Thoracic aorta (tissue), 2 donors: Measurements from ENCODE around the gene ASTL. TPM values are rescaled to one million over a fixed set of nuclear protein-coding genes. Genes with fewer than 3 reads are reported as not detected.

ENCODE experiments used
- ATAC-seq: fragments of 150-250 bp; one replicate; pipeline ENCODE4 v1.8.0; 2017; ENCODE audit warnings: low read depth; ENCODE audit not compliant: insufficient number of reproducible peaks, low FRiP score
- DNase-seq: peaks from one replicate; pipeline ENCODE4 v3.0.0-alpha.2; 2020; ENCODE audit warnings: low spot score
- H3K27ac ChIP-seq, 2 donors: fragments of 200-600 bp; sonication (generic); 1 replicate in 1 of 2; 2 replicates in 1 of 2; pipeline ENCODE4 v1.5.1; 2016; ENCODE audit warnings: mild to moderate bottlenecking in 2 of 2, moderate library complexity in 2 of 2
- H3K27me3 ChIP-seq: fragments of 200-600 bp; sonication (generic); replicated peaks from 2 replicates; pipeline ENCODE4 v1.6.0; 2016; ENCODE audit warnings: mild to moderate bottlenecking; ENCODE audit not compliant: insufficient read depth
- H3K36me3 ChIP-seq: fragments of 200-600 bp; sonication (generic); one replicate; pipeline ENCODE4 v1.5.1; 2016
- H3K4me1 ChIP-seq, 2 donors: fragments of 200-600 bp; sonication (generic); 1 replicate in 1 of 2; 2 replicates in 1 of 2; pipeline versions ENCODE4 v1.5.1 to v1.6.0; 2016; ENCODE audit warnings: low read depth in 2 of 2, mild to moderate bottlenecking in 1 of 2; ENCODE audit not compliant: control insufficient read depth in 1 of 2
- H3K4me3 ChIP-seq: fragments of 200-600 bp; sonication (generic); 2 replicates; pipeline ENCODE4 v1.5.1; 2016; ENCODE audit warnings: mild to moderate bottlenecking
- H3K9me3 ChIP-seq: fragments of 200-600 bp; sonication (generic); 2 replicates; pipeline ENCODE4 v1.5.1; 2016
- CTCF ChIP-seq: fragments of 200-600 bp; sonication (generic); IDR thresholded peaks from one replicate; pipeline ENCODE4 v1.5.1; 2019; ENCODE audit warnings: antibody characterized with exemption
- total RNA-seq, 2 donors: library from RNA; depleted of rRNA; stranded (reverse); fragments of >200 nt; gene quantifications; one replicate each; pipeline versions ENCODE4 v1.1.0 to v1.2.3, GENCODE V29; 2016

The ASTL gene
- total RNA-seq, 2 donors from 2014 or later: not detected

GRCh38 chr2:96181529-96181928, 43.2 kb upstream of the ASTL start:
- no peak for DNase-seq
- peaks cover 24% of the 10 kb centered on the region for H3K36me3 ChIP-seq
- no peak overlapping the region for H3K27ac ChIP-seq
- H3K27me3 ChIP-seq: no peaks in the 10 kb centered on the region
- no peak for TF ChIP-seq CTCF
- ATAC-seq: no peak
- no peaks in the 10 kb centered on the region for H3K4me1 ChIP-seq
- no peaks in the 10 kb centered on the region for H3K9me3 ChIP-seq
- H3K4me3 ChIP-seq: no peak overlapping the region

GRCh38 chr2:96180521-96180920, 42.2 kb upstream of the ASTL start:
- H3K36me3 ChIP-seq: peaks cover 14% of the 10 kb centered on the region
- no peaks in the 10 kb centered on the region for H3K4me1 ChIP-seq
- no peak overlapping the region for H3K4me3 ChIP-seq
- no peaks in the 10 kb centered on the region for H3K27me3 ChIP-seq
- TF ChIP-seq CTCF: no peak
- ATAC-seq: no peak
- H3K27ac ChIP-seq: no peak overlapping the region
- no peaks in the 10 kb centered on the region for H3K9me3 ChIP-seq
- no peak for DNase-seq

- ATAC-seq (no peak), DNase-seq (no peak)
- no peaks in the 10 kb centered on the region for H3K9me3 ChIP-seq
- no peak overlapping the region for H3K4me3 ChIP-seq
- H3K36me3 ChIP-seq: peaks cover 14% of the 10 kb centered on the region
- H3K27ac ChIP-seq: no peak overlapping the region
- no peaks in the 10 kb centered on the region for H3K4me1 ChIP-seq
- TF ChIP-seq CTCF: no peak
- H3K27me3 ChIP-seq: no peaks in the 10 kb centered on the region
These were observed 41.7 kb upstream of the ASTL start for GRCh38 chr2:96180002-96180401.

GRCh38 chr2:96176661-96177060, 38.4 kb upstream of the ASTL start:
- ATAC-seq (no peak), DNase-seq (no peak)
- Histone ChIP-seq H3K9me3 (no peaks in the 10 kb centered on the region), H3K4me1 (no peaks in the 10 kb centered on the region), H3K4me3 (no peak overlapping the region), H3K36me3 (no peaks in the 10 kb centered on the region), H3K27me3 (no peaks in the 10 kb centered on the region), H3K27ac (no peak overlapping the region)
- no peak for TF ChIP-seq CTCF

- H3K27me3 ChIP-seq: no peaks in the 10 kb centered on the region
- H3K27ac ChIP-seq: no peak overlapping the region
- TF ChIP-seq CTCF: no peak
- no peaks in the 10 kb centered on the region for H3K9me3 ChIP-seq
- no peaks in the 10 kb centered on the region for H3K4me1 ChIP-seq
- DNase-seq (no peak), ATAC-seq (no peak)
- H3K36me3 ChIP-seq: no peaks in the 10 kb centered on the region
- no peak overlapping the region for H3K4me3 ChIP-seq
These were observed 37.6 kb upstream of the ASTL start for GRCh38 chr2:96175951-96176350.
